HL-60 (cell line): ENCODE data around the gene XXYLT1.

Experiments used
- DNase-seq, 2 experiments: peaks; one replicate each; pipeline ENCODE4 v3.0.0-alpha.2; 2010 to 2020; ENCODE audit warnings: low read depth in 1 of 2, low spot score in 1 of 2
- H3K27ac ChIP-seq: fragments of 250-450 bp; sonication (Bioruptor Pico); replicated peaks from 2 replicates; pipeline ENCODE4 v1.5.1; 2020; ENCODE audit warnings: mild to moderate bottlenecking, moderate library complexity
- H3K27me3 ChIP-seq: fragments of 250-450 bp; sonication (Bioruptor Pico); 2 replicates; pipeline ENCODE4 v1.5.1; 2021; ENCODE audit warnings: mild to moderate bottlenecking, moderate library complexity; ENCODE audit not compliant: insufficient read depth, poor library complexity, severe bottlenecking
- H3K4me3 ChIP-seq: replicated peaks from 2 replicates; pipeline ENCODE4 v1.5.1; 2011; ENCODE audit warnings: mild to moderate bottlenecking, control low read depth, low read length; ENCODE audit not compliant: insufficient read depth
- CTCF ChIP-seq: IDR thresholded peaks from one replicate; pipeline ENCODE4 v1.5.1; 2011; ENCODE audit warnings: low read length, control low read depth, inconsistent platforms; ENCODE audit not compliant: insufficient read depth
- GABPA ChIP-seq: IDR thresholded peaks from 2 replicates; pipeline ENCODE4 v1.6.1; 2012; ENCODE audit warnings: low read depth
- POLR2AphosphoS5 ChIP-seq: IDR thresholded peaks from 2 replicates; pipeline ENCODE4 v1.6.1; 2012; ENCODE audit warnings: low read depth
- SPI1 ChIP-seq: IDR thresholded peaks from 2 replicates; pipeline ENCODE4 v1.6.1; 2012; ENCODE audit warnings: low read depth, mild to moderate bottlenecking, borderline replicate concordance
- TF ChIP-seq, protein P1 (sequence below): IDR thresholded peaks from 2 replicates; pipeline ENCODE4 v1.6.1; 2012; ENCODE audit warnings: low read depth; ENCODE audit not compliant: insufficient replicate concordance

Gene XXYLT1

GRCh38 chr3:195241592-195242355 is 29.2 kb downstream of the XXYLT1 start:
- TF ChIP-seq GABPA (no peak), SPI1 (no peak), CTCF (no peak), POLR2AphosphoS5 (no peak)
- TF ChIP-seq, protein P1, sequence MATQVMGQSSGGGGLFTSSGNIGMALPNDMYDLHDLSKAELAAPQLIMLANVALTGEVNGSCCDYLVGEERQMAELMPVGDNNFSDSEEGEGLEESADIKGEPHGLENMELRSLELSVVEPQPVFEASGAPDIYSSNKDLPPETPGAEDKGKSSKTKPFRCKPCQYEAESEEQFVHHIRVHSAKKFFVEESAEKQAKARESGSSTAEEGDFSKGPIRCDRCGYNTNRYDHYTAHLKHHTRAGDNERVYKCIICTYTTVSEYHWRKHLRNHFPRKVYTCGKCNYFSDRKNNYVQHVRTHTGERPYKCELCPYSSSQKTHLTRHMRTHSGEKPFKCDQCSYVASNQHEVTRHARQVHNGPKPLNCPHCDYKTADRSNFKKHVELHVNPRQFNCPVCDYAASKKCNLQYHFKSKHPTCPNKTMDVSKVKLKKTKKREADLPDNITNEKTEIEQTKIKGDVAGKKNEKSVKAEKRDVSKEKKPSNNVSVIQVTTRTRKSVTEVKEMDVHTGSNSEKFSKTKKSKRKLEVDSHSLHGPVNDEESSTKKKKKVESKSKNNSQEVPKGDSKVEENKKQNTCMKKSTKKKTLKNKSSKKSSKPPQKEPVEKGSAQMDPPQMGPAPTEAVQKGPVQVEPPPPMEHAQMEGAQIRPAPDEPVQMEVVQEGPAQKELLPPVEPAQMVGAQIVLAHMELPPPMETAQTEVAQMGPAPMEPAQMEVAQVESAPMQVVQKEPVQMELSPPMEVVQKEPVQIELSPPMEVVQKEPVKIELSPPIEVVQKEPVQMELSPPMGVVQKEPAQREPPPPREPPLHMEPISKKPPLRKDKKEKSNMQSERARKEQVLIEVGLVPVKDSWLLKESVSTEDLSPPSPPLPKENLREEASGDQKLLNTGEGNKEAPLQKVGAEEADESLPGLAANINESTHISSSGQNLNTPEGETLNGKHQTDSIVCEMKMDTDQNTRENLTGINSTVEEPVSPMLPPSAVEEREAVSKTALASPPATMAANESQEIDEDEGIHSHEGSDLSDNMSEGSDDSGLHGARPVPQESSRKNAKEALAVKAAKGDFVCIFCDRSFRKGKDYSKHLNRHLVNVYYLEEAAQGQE: no peak
- H3K27me3 ChIP-seq: no peaks in the 10 kb centered on the region
- no peak overlapping the region for H3K27ac ChIP-seq
- no peak overlapping the region for H3K4me3 ChIP-seq
- DNase-seq: no peak

DNA sequence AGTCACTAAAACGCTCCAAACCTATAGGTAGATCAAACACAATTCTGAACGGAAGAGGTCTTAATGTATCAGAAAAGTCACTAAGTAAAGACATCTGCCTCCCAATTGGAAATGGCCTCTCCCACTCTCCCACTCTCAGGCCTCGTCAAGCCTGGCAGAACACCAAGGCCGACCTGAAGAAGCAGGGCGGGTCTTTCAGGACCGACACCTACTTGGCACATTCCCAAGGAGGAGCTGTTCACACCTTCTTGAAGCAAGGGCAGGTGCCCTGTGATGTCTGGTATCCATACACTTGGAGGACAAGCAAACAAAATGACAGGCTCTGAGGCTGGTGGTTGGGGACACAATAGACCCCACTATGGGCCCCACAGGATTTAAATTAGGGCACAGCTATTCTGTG is 30.0 kb downstream of the XXYLT1 start:
- TF ChIP-seq SPI1 (no peak), GABPA (no peak), POLR2AphosphoS5 (no peak)
- TF ChIP-seq, protein P1: no peak
- no peak for DNase-seq
- Histone ChIP-seq H3K4me3 (no peak overlapping the region), H3K27me3 (no peaks in the 10 kb centered on the region), H3K27ac (no peak overlapping the region)

DNA sequence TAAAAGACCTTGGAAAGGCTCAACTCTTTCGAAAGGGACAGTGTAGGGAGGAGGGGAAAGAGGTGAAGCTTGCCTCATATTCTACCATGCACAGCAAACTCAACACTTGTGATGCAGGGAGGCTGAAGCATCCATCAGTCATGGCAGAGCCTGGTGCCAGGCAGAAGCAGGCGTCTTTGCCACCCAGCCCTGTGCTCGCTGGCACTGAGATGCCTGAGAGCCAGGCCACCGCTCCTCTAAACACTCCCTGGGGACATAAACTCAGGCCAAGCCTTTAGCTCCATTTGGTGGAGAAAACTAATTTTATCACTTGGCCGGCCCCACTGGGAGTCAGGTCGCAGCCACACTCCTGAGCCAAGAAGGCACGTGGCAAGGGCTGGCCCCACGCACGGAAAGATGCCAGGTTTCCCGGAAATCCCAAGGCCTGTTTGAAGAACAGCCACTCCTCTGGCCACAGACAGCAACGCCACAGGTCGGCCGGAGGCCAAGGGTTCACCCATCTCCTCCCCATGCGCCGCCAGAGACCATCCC is 30.7 kb downstream of the XXYLT1 start:
- H3K27ac ChIP-seq: no peak overlapping the region
- DNase-seq: no peak
- H3K4me3 ChIP-seq: no peak overlapping the region
- H3K27me3 ChIP-seq: no peaks in the 10 kb centered on the region
- no peak for TF ChIP-seq CTCF

GRCh38 chr3:195239121-195239520 is 31.8 kb downstream of the XXYLT1 start:
- TF ChIP-seq CTCF (no peak), POLR2AphosphoS5 (no peak), GABPA (no peak), SPI1 (no peak)
- TF ChIP-seq, protein P1: no peak
- H3K4me3 ChIP-seq: no peak overlapping the region
- H3K27ac ChIP-seq: no peak overlapping the region
- no peak for DNase-seq
- no peaks in the 10 kb centered on the region for H3K27me3 ChIP-seq
